Nephron progenitor cell (in vitro differentiated cells): Measurements from ENCODE around the gene PRODH2.
"Not testable (repeated sequence)": the region's sequence is repeated elsewhere in the genome, so short reads cannot be mapped to it uniquely, and the experiment has no call there.

Experiments
- DNase-seq: peaks from one replicate; pipeline ENCODE4 v3.0.0; 2021
- H3K27ac Mint-ChIP-seq: 2 replicates; pipeline ENCODE4 v1.8.0; 2021; ENCODE audit warnings: mild to moderate bottlenecking, moderate library complexity, mixed read lengths
- H3K27me3 Mint-ChIP-seq: 2 replicates; pipeline ENCODE4 v1.8.0; 2021; ENCODE audit warnings: mild to moderate bottlenecking, low read depth, mixed read lengths; ENCODE audit not compliant: poor library complexity
- H3K36me3 Mint-ChIP-seq: 2 replicates; pipeline ENCODE4 v1.8.0; 2021; ENCODE audit warnings: low read depth, mixed read lengths
- H3K4me1 Mint-ChIP-seq: 2 replicates; pipeline ENCODE4 v1.8.0; 2021; ENCODE audit warnings: mixed read lengths
- H3K4me3 Mint-ChIP-seq: 2 replicates; pipeline ENCODE4 v1.8.0; 2021; ENCODE audit warnings: mild to moderate bottlenecking, moderate library complexity, mixed read lengths
- H3K9me3 Mint-ChIP-seq: 2 replicates; pipeline ENCODE4 v1.8.0; 2021; ENCODE audit warnings: mild to moderate bottlenecking, moderate library complexity, mixed read lengths
- CTCF ChIP-seq: fragments of 200-600 bp; sonication (generic); IDR thresholded peaks from 2 replicates; pipeline ENCODE4 v1.5.0; 2021; ENCODE audit warnings: antibody characterized with exemption

PRODH2 gene

GRCh38 chr19:35844482-35845214, 32.0 kb upstream of the PRODH2 start:
- no peaks in the 10 kb centered on the region for H3K36me3 Mint-ChIP-seq
- peaks cover 21% of the 10 kb centered on the region for H3K4me1 Mint-ChIP-seq
- no peak for DNase-seq
- peaks cover 96% of the 10 kb centered on the region for H3K27me3 Mint-ChIP-seq
- peaks cover 18% of the 10 kb centered on the region for H3K9me3 Mint-ChIP-seq
- no peak for TF ChIP-seq CTCF
- no peak overlapping the region for H3K27ac Mint-ChIP-seq
- H3K4me3 Mint-ChIP-seq = peak overlapping the region; percentile 68

- Mint-ChIP-seq H3K27me3 (peaks cover 96% of the 10 kb centered on the region), H3K9me3 (peaks cover 19% of the 10 kb centered on the region), H3K36me3 (no peaks in the 10 kb centered on the region), H3K4me3 (no peak overlapping the region), H3K4me1 (peaks cover 21% of the 10 kb centered on the region), H3K27ac (no peak overlapping the region)
- no peak for TF ChIP-seq CTCF
- peak; percentile 72 for DNase-seq
Observed at GRCh38 chr19:35843676-35844481, 31.2 kb upstream of the PRODH2 start.

- H3K27ac Mint-ChIP-seq = no peak overlapping the region
- H3K9me3 Mint-ChIP-seq = peaks cover 21% of the 10 kb centered on the region
- no peaks in the 10 kb centered on the region for H3K36me3 Mint-ChIP-seq
- peaks cover 21% of the 10 kb centered on the region for H3K4me1 Mint-ChIP-seq
- peaks cover 90% of the 10 kb centered on the region for H3K27me3 Mint-ChIP-seq
- no peak overlapping the region for H3K4me3 Mint-ChIP-seq
- DNase-seq = no peak
- TF ChIP-seq CTCF = no peak
Observed at GRCh38 chr19:35842666-35843272, 30.1 kb upstream of the PRODH2 start.

DNA sequence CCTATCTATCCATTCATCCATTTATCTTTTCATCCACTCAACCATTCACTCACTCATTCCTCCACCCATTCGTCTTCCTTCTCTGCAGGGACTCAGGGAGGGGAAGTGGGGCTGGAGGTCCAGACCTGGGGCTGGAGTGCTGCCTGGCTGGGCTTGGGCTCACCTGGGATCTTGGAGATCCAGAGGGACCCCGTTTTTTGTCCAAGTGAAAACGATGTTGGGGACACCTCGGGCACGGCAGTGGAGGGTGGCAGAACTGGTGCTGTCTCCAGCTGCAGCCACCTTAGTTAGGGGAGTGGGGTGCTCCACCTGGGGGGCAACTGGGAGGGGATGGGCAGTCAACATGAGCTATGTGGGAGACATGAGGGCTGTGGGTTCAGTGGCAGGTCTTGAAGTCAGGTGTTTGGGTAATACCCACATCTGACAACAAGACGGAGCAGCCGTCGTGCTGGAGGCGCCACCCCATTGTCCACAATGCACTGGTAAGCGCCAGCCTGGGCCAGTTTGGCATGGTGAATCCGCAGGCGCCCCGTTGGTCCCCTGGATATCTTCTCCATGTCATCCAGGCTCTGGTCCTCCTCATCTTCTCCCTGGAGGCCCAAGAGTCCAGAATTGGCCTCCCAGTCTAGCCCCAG, 29.4 kb upstream of the PRODH2 start:
- no peak for TF ChIP-seq CTCF
- peaks cover 90% of the 10 kb centered on the region for H3K27me3 Mint-ChIP-seq
- H3K9me3 Mint-ChIP-seq = peaks cover 21% of the 10 kb centered on the region

DNA sequence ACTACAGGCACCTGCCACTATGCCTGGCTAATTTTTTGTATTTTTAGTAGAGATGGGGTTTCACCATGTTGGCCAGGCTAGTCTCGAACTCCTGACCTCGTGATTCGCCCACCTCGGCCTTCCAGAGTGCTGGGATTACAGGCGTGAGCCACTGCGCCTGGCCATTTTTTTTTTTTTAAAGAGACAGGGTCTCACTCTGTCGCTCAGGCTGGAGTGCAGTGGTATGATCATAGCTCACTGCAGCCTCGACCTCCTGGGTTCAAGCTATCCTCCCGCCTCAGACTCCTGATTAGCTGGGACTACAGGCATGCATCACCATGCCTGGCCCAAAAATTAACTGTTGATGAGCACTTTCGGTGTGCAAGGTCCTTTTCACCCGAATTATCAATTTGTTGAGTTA, 23.5 kb upstream of the PRODH2 start:
- H3K27ac Mint-ChIP-seq, H3K9me3 Mint-ChIP-seq, DNase-seq, H3K4me3 Mint-ChIP-seq, H3K4me1 Mint-ChIP-seq, H3K36me3 Mint-ChIP-seq: not testable (repeated sequence)
- H3K27me3 Mint-ChIP-seq = peaks cover 81% of the 10 kb centered on the region

More for the DNA sequence above, 29.4 kb upstream of the PRODH2 start:
- DNase-seq = no peak
- Mint-ChIP-seq H3K4me3 (no peak overlapping the region), H3K36me3 (no peaks in the 10 kb centered on the region), H3K27ac (no peak overlapping the region), H3K4me1 (peaks cover 21% of the 10 kb centered on the region)

GRCh38 chr19:35833972-35834371, 21.3 kb upstream of the PRODH2 start:
- Mint-ChIP-seq H3K27ac (no peak overlapping the region), H3K36me3 (no peaks in the 10 kb centered on the region), H3K4me1 (no peaks in the 10 kb centered on the region), H3K4me3 (no peak overlapping the region), H3K27me3 (peaks cover 69% of the 10 kb centered on the region), H3K9me3 (peaks cover 6% of the 10 kb centered on the region)
- DNase-seq = no peak
- TF ChIP-seq CTCF = no peak
